Sigmoid colon (tissue), 7 donors: Measurements from ENCODE around the gene ZFP91. TPM values are rescaled to one million over a fixed set of nuclear protein-coding genes. Genes with fewer than 3 reads are reported as not detected.

ENCODE experiments used
- DNase-seq: peaks from one replicate; pipeline ENCODE4 v3.0.0-alpha.2; 2019
- H3K27ac ChIP-seq, 4 donors: fragments of 200-600 bp; sonication (generic); one replicate each; pipeline ENCODE4 v1.5.1; 2016 to 2019; ENCODE audit warnings: mild to moderate bottlenecking in 1 of 4
- H3K27me3 ChIP-seq, 3 donors: fragments of 200-600 bp; sonication (generic); one replicate each; pipeline ENCODE4 v1.5.1; 2019; ENCODE audit warnings: mild to moderate bottlenecking in 1 of 3
- H3K36me3 ChIP-seq, 4 donors: fragments of 200-600 bp; sonication (generic); one replicate each; pipeline ENCODE4 v1.5.1; 2016 to 2019
- H3K4me1 ChIP-seq, 4 donors: fragments of 200-600 bp; sonication (generic); one replicate each; pipeline ENCODE4 v1.5.1; 2017 to 2019
- H3K4me3 ChIP-seq, 4 donors: fragments of 200-600 bp; sonication (generic); one replicate each; pipeline ENCODE4 v1.5.1; 2017 to 2019; ENCODE audit warnings: mild to moderate bottlenecking in 2 of 4, moderate library complexity in 1 of 4
- H3K9me3 ChIP-seq, 4 donors: fragments of 200-600 bp in 3 of 4; sonication (generic) in 3 of 4; one replicate each; pipeline versions ENCODE4 v1.5.1 to v1.6.1; 2013 to 2019
- CTCF ChIP-seq, 4 experiments: fragments of 450-650 bp in 3 of 4; fragments of 200-600 bp in 1 of 4; IDR thresholded peaks; one replicate each; pipeline ENCODE4 v1.5.1; 2016 to 2019; ENCODE audit warnings: antibody characterized with exemption in 4 of 4, mild to moderate bottlenecking in 3 of 4, moderate library complexity in 2 of 4
- EP300 ChIP-seq, 4 donors: sonication (generic); formaldehyde crosslinking; IDR thresholded peaks; one replicate each; pipeline ENCODE4 v1.6.1; 2017; ENCODE audit warnings: antibody characterized with exemption in 4 of 4
- POLR2A ChIP-seq, 2 donors: fragments of 450-650 bp; IDR thresholded peaks; one replicate each; pipeline ENCODE4 v1.6.1; 2016; ENCODE audit warnings: antibody characterized with exemption in 2 of 2, mild to moderate bottlenecking in 2 of 2, moderate library complexity in 2 of 2
- POLR2AphosphoS5 ChIP-seq, 4 donors: sonication (generic); formaldehyde crosslinking; IDR thresholded peaks; one replicate each; pipeline ENCODE4 v1.6.1; 2017; ENCODE audit warnings: antibody characterized with exemption in 4 of 4
- WGBS, 2 donors: extraction: QIAGEN DNeasy Blood & Tissue Kit; methylation state at CpG; one replicate each; pipeline ENCODE4 v1.1.7; 2013; 5-methylcytosine and 5-hydroxymethylcytosine counted together
- intact Hi-C: fragments of 100-400 bp; cut with DNase I; formaldehyde crosslinking; loops from one replicate; pipeline ENCODE4 v1.15.1; 2023
- polyA plus RNA-seq, 3 donors: library from polyadenylated mRNA; stranded (reverse); fragments of 200-250 nt; gene quantifications; one replicate each; pipeline ENCODE4 v1.2.3, GENCODE V29; 2013
- total RNA-seq, 4 donors: library from RNA; depleted of rRNA; stranded (reverse); fragments of >200 nt; gene quantifications; one replicate each; pipeline ENCODE4 v1.1.0, GENCODE V29; 2016
- donor health status: healthy with polysubstance abuse.
- donor health status: Bipolar disorder and iron deficiency.
- donor health status: healthy.

ZFP91 gene
- total and polyA plus RNA-seq, 7 donors, result 31.6 to 77.4 (median 68.4) TPM

DNA sequence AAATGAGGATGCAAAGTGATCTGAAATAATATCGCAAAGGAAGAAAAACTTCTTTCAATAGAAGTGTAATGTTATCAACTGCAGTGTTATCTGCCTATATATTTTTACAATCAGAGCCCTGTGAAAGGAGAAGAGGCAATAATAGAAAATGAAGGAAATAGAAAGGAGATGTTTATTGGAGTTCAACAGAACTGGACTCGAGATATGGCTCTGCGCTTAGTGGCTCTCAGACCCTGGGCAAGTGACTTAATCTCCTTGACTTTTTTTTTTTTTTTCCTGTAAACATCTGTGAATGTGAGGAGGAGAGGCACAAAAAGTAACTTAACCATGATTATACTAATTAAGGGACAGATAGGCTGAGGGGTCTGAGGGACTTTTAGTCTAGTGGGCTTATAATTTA is 62.5 kb downstream of the ZFP91 start:
- Histone ChIP-seq H3K4me3 (no peak overlapping the region), H3K4me1 (peaks cover 0 to 12% (median 7%) of the 10 kb centered on the region in 4 donors), H3K27ac (no peak overlapping the region), H3K27me3 (no peaks in the 10 kb centered on the region), H3K36me3 (no peaks in the 10 kb centered on the region), H3K9me3 (no peaks in the 10 kb centered on the region)
- no peak for TF ChIP-seq POLR2AphosphoS5 (IDR thresholded peaks at IDR 0.05)
- no peak for TF ChIP-seq EP300 (IDR thresholded peaks at IDR 0.05)
- TF ChIP-seq CTCF (IDR thresholded peaks at IDR 0.05), result no peak
- no peak for TF ChIP-seq POLR2A (IDR thresholded peaks at IDR 0.05)
- no peak for DNase-seq
- intact Hi-C loops, result no loop called here
- WGBS, 2 donors, result 12 to 72% methylated on average over 3 of the region's 3 CpGs

- no peak overlapping the region for H3K4me3 ChIP-seq
- WGBS, 2 donors, result 22 to 59% methylated on average over 7 of the region's 7 CpGs
- intact Hi-C loops, result no loop called here
Measured at GRCh38 chr11:58641803-58642581, 63.1 kb downstream of the ZFP91 start.

DNA sequence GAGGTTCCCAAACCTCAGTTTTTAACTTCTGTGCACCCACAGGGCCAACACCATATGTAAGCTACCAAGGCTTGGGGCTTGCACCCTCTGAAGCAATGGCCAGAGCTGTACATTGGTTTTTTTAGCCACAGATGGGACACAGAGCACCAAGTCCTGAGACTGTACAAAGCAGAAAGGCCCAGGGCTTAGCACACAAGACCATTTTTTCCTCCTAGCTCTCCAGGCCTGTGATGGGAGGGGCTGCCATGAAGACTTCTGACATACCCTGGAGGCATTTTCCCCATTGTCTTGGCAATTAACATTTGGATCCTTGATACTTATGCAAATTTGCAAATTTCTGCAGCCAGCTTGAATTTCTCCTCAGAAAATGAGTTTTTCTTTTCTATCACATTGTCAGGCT is 67.0 kb downstream of the ZFP91 start:
- no peaks in the 10 kb centered on the region for H3K36me3 ChIP-seq
- intact Hi-C loops, result no loop called here
- no peak for TF ChIP-seq EP300 (IDR thresholded peaks at IDR 0.05)
- H3K9me3 ChIP-seq, result no peaks in the 10 kb centered on the region
- DNase-seq, result no peak
- no peak overlapping the region for H3K27ac ChIP-seq
- H3K27me3 ChIP-seq, result no peaks in the 10 kb centered on the region
- H3K4me1 ChIP-seq, result peaks cover 0 to under 1% (median 0%) of the 10 kb centered on the region in 4 donors
- no peak overlapping the region for H3K4me3 ChIP-seq

More at GRCh38 chr11:58641803-58642581, 63.1 kb downstream of the ZFP91 start:
- Histone ChIP-seq H3K27ac (no peak overlapping the region), H3K9me3 (no peaks in the 10 kb centered on the region), H3K36me3 (no peaks in the 10 kb centered on the region), H3K4me1 (peaks cover 0 to 12% (median 7%) of the 10 kb centered on the region in 4 donors), H3K27me3 (no peaks in the 10 kb centered on the region)
- DNase-seq, result no peak
- no peak for TF ChIP-seq POLR2A (IDR thresholded peaks at IDR 0.05)
- no peak for TF ChIP-seq CTCF (IDR thresholded peaks at IDR 0.05)
- TF ChIP-seq POLR2AphosphoS5 (IDR thresholded peaks at IDR 0.05), result no peak
- no peak for TF ChIP-seq EP300 (IDR thresholded peaks at IDR 0.05)

DNA sequence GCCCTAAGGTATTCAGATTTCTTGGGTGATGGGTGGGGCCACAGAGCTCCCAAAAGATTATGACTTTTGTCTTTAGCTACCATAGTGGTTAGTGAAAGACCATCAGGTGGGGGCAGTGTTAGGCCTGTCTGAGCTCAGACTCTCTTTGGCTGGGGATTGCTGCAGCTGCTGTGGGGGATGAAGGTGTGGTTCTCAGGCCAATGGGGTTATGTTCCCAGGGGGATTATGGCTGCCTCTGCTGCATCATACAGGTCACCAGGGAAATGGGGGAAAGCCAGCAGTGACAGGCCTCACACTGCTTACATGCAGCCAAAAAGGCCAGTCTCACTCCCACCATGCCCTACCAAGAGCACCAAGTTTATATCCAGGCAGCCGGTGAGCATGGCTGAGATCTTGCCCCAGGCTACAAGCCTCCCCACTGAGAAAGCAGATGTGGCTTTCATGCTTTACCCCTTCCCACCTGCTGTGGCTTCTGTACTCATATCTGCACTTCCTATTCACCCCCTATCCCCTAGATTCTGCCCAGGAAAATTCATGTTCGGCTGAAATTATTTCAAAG is 68.4 kb downstream of the ZFP91 start:
- intact Hi-C loops, result no loop called here
- Histone ChIP-seq H3K36me3 (no peaks in the 10 kb centered on the region), H3K27ac (no peak overlapping the region), H3K9me3 (no peaks in the 10 kb centered on the region), H3K27me3 (no peaks in the 10 kb centered on the region), H3K4me3 (no peak overlapping the region), H3K4me1 (no peaks in the 10 kb centered on the region)
- 73 to 88% methylated on average over 2 of the region's 2 CpGs for WGBS, 2 donors
- TF ChIP-seq EP300 (IDR thresholded peaks at IDR 0.05), result no peak
- no peak for TF ChIP-seq POLR2AphosphoS5 (IDR thresholded peaks at IDR 0.05)
- TF ChIP-seq POLR2A (IDR thresholded peaks at IDR 0.05), result no peak
- TF ChIP-seq CTCF (IDR thresholded peaks at IDR 0.05), result no peak
- DNase-seq, result no peak

DNA sequence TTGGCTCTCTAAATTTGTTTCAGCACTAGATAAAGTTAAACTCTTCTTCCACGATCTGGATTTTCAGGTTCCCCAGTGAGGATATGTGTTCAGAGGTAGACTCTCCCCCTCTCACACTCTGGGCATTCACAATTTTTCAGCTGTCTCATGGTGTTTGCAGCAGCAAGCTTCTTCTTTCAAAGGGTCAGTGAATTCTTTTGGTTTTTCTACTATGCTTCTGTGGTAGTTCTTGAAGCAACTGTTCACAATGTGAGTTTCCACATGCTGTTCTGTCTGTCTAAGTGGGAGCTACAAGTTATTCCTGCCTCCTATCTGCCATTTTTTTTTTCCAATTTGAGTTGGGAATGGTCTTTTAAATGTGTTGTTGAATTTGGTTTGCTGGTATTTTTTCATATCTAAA is 69.0 kb downstream of the ZFP91 start:
- WGBS, 2 donors, result 58 to 77% methylated on average over 1 of the region's 1 CpG
- no peaks in the 10 kb centered on the region for H3K27me3 ChIP-seq
- intact Hi-C loops, result no loop called here
- DNase-seq, result no peak
- no peak for TF ChIP-seq CTCF (IDR thresholded peaks at IDR 0.05)
- no peak for TF ChIP-seq POLR2AphosphoS5 (IDR thresholded peaks at IDR 0.05)
- no peak for TF ChIP-seq EP300 (IDR thresholded peaks at IDR 0.05)
- no peak for TF ChIP-seq POLR2A (IDR thresholded peaks at IDR 0.05)
- no peaks in the 10 kb centered on the region for H3K36me3 ChIP-seq
- no peak overlapping the region for H3K4me3 ChIP-seq
- no peak overlapping the region for H3K27ac ChIP-seq
- H3K9me3 ChIP-seq, result no peaks in the 10 kb centered on the region
- no peaks in the 10 kb centered on the region for H3K4me1 ChIP-seq
